Stimulated activated CD4-positive, alpha-beta T cell treated with anti-CD3 and anti-CD28 coated beads, Interleukin-4, amount 100 ng/mL, for 1 hour (primary cell): ENCODE measurements around the gene CMTM4.
"Not testable (repeated sequence)": the region's sequence is repeated elsewhere in the genome, so short reads cannot be mapped to it uniquely, and the experiment has no call there.

ENCODE experiments used
- DNase-seq: peaks from one replicate; pipeline ENCODE4 v3.0.0-alpha.2; 2020

CMTM4 gene

DNA sequence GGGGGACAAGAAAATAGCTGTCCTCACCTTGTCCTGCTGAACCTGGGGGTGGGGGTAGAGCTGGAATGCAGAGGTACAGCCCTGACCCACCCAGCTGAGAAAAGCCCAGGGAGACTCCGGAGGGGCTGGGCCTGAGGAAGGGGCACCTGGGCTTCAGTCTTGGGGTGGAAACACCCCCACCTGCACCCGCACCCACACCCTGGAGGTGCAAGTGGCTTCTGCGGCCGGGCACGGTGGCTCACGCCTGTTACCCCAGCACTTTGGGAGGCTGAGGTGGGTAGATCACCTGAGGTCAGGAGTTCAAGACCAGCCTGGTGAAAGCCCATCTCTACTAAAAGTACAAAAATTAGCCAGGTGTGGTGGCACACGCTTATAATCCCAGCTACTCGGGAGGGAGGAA is 84.6 kb downstream of the CMTM4 start:
- not testable (repeated sequence) for DNase-seq

DNA sequence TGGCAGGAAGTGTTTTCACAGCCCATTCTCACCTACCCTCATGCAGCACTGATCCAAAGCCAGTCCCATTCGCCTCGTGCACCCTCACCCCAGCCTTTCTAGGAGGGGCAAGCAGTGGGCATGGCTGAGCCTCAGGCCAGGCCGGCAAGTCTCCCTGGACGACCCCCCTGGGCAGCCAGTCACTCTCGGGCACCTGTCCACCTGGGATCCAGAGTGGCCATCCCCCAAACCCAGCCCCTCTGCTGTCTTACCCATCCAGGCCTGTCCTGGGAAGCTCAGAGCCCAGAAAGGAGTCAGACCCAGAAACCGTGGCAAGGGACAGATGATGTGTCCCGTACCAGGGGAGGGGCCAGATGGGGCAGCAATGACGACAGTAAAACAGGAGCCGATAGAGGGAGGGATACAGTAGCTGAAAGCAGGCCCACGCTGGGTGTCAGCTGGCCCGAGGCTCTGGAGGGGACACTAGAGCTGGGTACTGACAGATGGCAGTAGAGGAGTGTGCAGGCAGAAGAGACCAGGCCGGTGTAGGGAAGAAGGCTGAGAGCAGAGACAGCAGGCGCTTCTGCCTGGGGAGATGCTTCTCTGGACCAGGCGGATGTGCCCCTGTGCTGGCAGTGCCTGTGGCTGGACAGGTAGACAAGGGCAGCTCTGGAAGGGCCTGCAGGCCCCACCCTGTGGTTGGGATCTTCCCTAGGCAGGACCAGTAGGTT is 86.3 kb downstream of the CMTM4 start:
- no peak for DNase-seq

DNA sequence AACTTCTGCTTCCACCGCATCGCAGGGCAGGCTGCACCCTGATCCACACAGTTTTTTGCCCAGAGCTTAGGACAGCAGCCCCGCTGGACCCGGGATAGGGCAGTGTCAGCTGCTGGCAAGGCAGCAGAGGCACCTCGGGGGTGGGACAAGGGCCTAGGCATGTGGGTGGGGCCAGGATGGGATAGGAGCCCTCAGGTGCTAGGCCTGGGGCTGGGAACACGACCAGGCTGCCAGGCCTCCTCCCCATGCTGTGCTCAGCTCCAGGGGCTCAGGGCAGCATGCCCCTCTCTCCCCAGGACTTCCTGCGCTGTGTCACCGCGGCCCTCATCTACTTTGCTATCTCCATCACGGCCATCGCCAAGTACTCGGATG is 87.4 kb downstream of the CMTM4 start:
- DNase-seq, result no peak

DNA sequence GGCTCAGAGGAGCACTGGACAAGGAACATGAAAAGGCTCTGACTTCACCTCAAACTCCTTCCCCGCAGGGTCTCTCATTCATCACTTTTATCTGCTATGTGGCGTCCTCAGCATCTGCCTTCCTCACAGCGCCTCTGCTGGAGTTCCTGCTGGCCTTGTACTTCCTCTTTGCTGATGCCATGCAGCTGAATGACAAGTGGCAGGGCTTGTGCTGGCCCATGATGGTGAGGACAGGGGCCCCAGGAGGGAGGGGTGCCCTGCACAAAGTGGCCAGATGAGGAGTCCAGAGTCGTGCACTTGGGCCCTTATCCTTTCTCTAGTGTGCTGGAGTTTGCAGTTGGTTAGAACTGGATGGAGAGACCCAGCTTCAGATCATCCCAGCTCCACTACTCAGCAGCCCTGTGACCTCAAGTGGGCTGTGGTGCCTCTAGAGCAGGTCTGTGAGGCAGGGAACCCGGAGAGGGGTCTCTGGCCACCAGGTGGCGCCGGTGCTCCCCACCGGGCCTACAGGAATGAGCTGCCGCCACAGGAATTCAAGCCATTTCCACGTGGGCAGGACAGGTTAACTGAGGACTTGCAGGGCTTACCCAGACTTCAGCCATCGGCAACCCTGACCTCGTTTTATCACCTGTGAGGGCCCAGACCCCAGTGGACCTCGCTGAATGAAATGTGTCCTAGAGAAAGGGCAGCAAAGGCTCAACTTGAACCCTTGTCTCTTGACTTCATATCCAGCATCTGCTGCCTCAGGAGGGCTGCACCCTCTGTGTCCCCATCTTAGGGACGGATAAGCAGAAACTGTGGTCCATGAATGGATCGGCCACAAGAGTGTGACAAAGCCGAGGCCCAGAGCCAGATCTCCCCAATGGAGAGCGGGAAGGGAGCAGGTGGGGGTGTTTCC is 88.1 kb downstream of the CMTM4 start:
- DNase-seq, result peak; percentile 90

DNA sequence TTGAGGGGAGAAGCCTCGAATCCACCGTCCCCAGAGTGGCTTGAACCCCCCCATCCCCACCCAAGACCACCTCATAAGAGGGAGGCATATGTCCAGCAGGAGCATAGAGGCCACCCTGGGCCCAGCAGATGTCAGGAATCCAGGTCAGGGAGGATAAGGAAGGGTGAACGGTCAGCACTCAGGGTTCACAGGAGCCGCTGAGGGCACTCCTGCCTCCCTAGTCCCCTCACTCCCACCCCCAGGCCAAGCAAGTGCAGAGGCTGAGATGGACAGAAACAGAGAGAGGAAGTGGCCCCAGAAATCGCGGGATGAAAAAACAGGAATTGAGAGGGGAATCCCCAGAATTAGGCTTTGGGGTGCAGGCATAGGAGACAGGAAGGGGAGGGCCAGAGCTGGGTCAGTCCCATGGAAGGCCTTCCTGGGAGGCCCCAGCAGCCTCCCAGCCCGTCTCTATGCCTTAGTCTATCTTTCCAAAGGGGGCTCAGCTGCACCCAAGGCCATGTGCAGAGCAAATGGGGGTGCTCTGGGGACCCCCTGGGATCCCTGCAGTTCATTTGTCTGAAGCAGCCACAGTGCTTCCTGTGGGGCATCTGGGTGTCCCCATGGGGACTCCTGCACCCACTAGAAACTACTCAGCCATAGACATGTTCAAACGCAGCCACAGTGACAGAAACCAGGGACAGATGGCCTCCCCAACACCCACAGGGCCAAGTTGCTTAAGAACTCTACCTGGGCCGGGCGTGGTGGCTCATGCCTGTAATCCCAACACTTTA is 90.4 kb downstream of the CMTM4 start:
- no peak for DNase-seq

DNA sequence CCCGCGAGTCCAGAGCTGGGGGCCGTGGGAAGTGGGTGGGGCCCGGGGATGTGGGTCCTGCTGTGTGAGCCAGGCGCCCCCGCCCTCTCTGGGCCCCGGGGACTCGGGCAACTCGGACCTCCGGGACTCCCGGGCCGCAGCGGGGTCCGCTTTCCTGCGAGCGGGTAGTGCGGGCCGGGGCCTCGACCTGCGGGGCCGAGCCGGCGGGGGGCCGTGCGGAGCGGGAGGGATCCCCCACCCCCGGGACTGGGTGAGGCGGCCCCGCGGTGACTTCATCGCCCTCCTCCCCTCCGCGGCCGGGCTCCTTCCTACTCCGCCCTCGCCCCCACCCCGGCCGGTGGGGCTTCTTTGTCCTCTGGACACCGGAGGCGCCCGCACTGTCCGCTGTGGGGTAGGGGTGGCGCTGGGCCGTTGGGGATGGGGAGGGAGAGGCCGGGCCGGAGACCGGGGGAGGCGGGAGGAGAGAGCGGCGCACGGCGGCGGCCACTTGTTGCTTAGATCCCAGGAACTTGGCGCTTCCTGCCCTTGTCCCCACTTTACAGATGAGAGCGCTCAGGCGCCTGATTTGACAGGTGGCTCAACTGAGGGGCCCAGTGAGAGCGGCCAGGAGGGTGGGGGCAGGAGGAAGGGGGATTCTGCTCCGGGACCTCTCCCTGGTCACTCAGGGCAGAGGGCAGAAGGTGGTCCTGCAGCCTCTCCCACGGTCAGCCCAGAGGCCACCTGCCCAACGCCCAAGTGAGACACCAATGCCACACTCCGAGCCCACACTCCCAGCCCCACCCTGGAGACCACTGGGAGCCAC is 91.2 kb downstream of the CMTM4 start:
- DNase-seq, result peak; percentile 47

DNA sequence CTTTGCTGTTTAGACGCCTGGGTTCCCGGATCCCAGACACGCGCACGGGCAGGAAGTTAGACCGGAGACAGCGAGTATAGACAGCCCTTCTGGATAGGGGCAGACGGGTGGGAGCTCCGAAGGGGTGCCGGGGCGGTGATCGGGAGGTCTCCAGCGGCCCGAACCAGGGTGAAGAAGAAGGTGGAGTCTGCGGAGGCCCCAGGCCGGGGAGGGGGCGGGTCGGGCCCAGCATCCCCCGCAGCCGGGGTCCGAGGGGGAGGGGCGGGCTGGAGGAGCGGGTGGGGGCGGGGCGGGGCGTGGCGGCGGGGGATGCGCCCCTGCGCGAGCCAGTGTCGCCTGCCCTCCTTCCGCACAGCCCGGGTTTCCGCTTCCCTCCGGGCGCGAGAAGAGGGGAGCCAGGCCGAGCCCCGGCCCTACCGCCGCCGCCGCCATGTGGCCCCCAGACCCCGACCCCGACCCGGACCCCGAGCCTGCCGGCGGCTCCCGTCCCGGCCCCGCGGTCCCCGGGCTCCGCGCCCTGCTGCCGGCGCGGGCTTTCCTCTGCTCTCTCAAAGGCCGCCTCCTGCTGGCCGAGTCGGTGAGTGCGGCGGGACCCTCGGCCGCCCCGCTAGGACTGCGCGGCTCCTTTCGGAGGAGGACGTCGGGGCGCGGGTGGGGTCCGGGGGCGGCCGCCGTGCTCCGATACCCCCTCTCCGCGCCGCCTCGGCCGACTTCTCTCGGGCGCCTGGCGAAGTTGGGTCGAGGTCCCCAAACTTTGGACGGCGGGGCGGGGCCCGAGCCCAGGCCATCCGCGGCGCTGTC is 92.0 kb downstream of the CMTM4 start, which contains the start of gene CMTM3:
Gene CMTM3 (plus strand): TSS at position 329 of the 801 bp plus-strand sequence. CDS start 102 bp downstream, at position 431.
- DNase-seq, result peak; percentile 81

DNA sequence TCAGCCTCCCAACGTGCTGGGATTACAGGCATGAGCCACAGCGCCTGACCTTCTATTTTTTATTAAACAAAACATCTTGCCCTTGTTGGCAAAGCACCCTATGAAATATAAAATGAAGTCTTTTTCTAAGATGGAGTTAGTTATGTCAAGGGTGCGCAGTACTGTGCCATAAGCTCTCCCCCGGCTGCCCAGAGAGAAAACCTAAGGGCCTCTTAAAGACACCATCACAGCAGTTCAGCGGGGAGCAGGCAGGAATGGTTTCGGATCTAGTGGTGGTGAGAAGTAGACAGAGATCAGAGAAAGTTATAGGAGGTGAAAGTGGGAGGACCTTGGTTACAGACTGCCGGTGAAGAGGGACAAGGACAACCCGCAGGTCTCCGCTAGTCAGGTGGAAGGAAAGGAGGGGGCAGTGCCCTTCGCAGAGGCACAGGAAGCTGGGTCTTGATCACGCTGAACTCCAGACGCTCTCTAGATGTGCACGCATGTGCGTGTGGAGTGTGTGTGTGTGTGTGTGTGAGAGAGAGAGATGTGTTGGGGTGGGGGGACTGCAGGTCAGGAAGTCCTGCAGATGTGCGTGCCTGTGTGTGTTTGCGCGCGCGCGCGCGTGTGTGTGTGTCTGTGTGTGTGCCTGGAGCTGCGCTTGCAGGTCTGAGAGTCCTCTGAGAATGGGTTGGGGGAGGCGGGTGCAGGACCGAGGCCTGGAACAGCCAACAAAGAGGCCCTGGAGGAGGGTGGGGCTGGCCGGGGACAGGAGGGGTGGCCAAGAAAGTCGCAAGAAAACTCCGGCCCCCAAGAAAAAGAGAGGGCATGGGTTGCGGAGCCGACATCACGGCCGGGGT is 92.8 kb downstream of the CMTM4 start:
- peak; percentile 62 for DNase-seq

DNA sequence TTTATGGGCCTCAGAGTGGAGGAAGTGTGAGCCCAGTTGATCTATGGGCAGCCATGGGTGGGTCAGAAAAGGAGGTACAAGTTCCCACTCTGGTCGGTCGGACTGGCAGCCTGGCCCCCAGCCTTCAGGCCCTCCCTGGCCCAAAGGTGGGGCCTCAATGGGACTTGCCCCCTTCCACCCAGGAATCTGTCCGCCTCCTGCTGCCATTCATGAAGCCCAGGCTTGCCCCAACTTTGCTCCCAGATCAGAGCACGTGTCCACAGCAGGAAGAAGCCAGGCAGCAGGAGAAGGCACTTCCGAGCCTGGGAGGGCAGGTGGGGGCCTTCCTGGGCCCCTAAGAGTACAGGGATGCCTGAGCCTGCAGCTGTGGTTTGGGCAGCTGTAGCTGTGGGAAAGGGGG is 95.1 kb downstream of the CMTM4 start:
- no peak for DNase-seq

DNA sequence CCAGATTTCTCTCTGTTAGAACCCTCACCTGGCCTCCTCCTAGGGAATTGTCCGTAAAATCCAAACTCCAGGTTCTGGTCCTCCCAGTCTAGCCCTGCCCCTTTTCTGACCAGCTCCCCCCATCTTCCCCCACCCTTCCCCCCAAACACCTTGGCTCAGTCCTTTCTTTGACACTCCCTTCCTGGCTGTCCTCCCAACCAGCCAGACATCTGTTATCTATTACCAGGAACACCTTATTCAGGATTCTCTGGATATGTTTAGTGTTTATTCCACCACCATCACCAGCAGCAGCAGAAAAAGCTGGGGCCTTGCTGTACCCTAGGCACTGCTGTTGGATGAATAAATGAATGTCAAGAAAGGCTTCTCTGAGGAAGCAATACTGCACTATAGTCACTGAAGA is 96.1 kb downstream of the CMTM4 start:
- no peak for DNase-seq

DNA sequence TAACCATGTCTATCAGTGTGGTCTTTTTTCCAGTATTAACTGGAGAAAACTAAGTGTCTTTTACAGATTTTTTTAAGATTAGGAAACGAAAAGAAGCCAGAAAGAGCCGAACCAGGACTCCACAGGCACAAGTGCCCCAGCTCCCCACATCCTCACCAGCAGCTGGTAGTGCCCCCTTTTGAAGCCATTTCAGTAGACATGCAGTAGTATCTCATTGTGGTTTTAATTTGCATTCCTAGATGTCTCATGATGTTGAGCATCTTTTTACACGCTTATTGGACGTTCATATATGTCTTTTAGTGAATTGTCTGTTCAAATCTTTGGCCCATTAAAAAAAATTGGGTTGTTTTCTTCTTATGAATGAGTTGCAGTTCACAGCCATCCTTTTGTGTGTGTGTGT is 96.8 kb downstream of the CMTM4 start:
- no peak for DNase-seq

DNA sequence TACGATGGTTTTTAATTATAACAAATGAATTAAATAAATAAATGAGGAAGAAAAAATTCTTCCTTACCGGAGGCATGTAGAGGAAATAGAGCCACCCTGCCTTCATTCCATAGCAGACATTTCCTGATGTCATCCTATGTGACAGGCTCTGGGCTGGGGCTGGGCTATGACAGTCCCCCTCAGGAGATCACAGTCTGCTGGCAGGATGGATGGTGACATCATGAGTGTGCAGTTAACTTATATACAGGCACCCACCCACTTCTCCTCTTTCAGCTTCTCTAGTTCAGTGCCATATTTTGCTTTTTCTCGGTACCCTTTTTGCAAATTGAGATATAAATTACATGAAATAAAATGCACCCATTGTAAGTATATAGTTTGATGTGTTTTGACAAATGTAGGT is 98.4 kb downstream of the CMTM4 start:
- DNase-seq, result no peak

DNA sequence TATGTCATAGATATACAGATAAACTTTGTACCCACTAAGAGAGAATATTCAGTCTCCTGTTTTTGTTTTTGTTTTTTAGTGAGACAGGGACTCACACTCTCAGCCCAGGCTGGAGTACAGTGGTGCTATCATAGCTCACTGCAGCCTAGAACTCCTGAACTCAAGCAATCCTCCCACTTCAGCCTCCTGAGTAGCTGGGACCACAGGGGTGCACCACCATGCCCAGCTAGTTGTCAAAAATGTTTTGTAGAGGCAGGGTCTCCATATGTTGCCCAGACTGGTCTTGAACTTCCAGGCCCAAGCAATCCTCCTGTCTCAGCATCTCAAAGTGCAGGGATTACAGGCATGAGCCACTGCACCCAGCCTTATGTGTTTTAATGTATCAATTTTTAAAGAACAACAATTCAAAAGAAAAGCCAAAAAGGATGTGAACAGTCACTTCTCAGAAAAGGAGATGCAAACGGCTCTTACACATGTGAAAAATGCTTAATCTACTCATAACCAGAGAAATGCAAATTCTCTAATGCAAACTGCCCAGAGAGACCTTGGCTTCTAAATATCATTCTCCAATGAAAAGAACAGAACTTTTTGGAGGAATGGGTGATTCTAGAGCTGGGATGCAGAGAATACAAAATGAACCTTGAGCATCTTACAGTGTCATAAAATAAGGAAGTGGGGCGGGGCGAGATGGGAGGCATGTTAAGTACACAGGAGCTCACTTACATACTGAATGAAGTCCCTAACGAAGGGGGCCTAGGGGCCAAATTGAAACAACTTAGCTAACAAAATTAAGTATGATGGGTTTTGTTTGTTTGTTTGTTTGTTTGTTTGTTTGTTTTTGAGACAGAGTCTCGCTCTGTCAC is 99.3 kb downstream of the CMTM4 start:
- no peak for DNase-seq

DNA sequence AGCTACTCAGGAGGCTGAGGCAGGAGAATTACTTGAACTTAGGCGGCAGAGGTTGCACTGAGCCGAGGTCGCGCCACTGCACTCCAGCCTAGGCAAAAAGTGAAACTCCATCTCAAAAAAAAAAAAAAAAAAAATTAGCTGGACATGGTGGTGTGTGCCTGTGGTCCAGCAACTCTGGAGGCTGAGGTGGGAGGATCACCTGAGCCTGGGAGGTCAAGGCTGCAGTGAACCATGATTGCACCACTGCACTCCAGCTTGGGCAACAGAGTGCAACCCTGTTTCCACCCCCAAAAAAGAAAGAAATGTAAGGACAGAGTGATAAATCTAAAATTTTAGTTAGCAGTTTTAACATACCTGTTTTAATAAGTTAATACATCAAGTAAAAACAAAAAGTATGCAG is 100.0 kb downstream of the CMTM4 start:
- DNase-seq, result not testable (repeated sequence)

DNA sequence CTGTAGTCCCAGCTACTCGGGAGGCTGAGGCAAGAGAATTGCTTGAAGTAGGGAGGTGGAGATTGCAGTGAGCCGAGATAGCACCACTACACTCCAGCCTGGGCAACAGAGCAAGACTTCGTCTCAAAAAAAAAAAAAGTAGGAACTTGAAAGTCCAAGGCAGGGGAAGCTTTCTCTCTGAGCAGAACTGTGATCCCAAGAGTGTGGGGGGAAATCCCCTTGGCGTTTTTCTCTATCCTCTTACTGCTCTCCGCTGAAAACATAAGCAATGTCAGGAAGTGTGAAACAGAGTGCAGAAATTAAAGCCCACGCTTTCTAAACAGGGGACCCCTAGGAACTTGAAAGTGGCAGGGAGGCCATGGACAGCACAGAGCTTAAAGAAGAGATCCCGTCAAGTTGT is 101.8 kb downstream of the CMTM4 start:
- DNase-seq, result no peak

DNA sequence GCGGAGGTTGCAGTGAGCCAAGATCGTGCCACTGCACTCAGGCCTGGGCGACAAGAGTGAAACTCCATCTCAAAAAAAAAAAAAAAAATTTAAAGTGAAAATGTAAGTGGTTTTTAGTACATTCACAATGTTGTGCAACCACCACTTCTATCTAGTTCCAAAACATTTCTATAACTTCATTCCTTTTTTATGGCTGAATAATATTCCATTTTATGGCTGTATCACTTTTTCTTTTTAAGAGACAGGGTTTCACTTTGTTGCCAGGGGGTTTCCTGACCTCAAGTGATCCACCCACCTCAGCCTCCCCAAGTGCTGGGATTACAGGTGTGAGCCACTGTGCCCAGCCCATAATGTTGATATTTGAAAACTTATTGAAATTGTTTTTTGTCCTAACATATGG is 103.7 kb downstream of the CMTM4 start:
- DNase-seq, result no peak

DNA sequence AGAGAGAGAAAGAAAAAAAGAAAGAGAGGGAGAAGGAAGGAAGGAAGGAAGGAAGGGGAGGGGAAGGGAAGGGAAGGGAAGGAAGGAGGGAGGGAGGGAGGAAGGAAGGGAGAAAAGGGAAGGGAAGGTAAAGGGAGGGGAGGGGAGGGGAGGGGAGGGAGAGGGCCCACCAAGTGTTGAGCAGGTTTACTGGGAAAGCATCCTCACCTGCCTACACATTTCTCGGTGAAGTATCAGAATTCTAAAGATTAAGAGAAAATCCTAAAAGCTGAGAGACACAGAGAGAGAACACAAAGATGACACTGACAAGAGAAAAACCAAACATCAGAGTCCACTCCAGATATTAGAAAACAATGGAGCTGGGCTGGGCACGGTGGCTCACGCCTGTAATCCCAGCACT is 104.3 kb downstream of the CMTM4 start:
- DNase-seq, result no peak

DNA sequence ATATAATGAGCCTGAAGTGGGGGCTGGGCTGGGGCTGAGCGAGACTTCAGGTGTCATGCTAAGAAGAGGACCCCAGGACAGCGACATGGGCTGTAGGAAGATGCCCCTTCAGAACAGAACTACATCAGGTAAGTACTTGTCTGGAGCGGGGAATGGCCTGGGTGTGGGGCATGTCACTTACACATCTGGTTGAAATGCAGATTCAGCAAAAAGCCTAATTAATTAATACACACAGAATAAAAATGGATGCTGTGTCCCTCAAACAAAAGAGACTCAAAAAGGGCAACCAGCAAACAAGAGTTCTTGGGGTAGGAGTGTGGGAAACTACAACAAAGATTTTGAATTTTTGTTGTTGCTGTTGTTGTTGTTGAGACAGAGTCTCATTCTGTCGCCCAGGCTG is 105.5 kb downstream of the CMTM4 start:
- DNase-seq, result no peak

DNA sequence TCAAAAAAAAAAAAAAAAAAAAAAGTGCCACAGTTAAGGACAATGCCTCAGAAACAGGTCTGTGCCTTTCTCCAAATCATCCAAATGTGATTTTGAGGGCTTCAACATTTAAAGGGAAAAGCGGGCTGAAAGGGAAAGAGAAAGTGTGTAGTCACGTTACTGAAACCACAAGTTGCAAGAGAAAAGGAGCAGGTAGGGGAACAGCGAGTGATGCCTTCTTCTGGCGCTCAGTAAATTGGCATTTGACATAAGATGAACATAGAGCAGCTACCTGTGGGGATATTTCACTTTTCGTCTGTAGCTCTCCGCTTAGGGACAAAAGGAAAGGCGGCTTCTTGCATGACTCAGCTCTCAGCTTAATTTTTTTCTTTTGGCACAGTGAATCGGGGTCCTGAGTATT is 106.2 kb downstream of the CMTM4 start:
- DNase-seq, result no peak
